Muscle of leg (tissue), 11 donors: Measurements from ENCODE around the gene LRMDA. TPM values are rescaled to one million over a fixed set of nuclear protein-coding genes. Genes with fewer than 3 reads are reported as not detected.
"Not testable (repeated sequence)": the region's sequence is repeated elsewhere in the genome, so short reads cannot be mapped to it uniquely, and the experiment has no call there.

ENCODE experiments used
- DNase-seq: peaks from one replicate; pipeline ENCODE4 v3.0.0; 2013
- H3K27ac ChIP-seq: one replicate; pipeline ENCODE4 v1.5.1; 2013; ENCODE audit warnings: mild to moderate bottlenecking, low read length, control low read depth
- H3K27me3 ChIP-seq: one replicate; pipeline ENCODE4 v1.6.1; 2013; ENCODE audit warnings: low read length; ENCODE audit not compliant: control insufficient read depth, insufficient read depth
- H3K36me3 ChIP-seq: one replicate; pipeline ENCODE4 v1.6.1; 2013; ENCODE audit warnings: low read length; ENCODE audit not compliant: control insufficient read depth, insufficient read depth
- H3K4me1 ChIP-seq: one replicate; pipeline ENCODE4 v1.6.1; 2013; ENCODE audit warnings: low read length; ENCODE audit not compliant: control insufficient read depth, insufficient read depth
- H3K4me3 ChIP-seq: one replicate; pipeline ENCODE4 v1.5.1; 2013; ENCODE audit warnings: low read length, control low read depth
- H3K9me3 ChIP-seq: replicated peaks from 2 replicates; pipeline ENCODE4 v1.6.1; 2013; ENCODE audit warnings: low read depth, low read length; ENCODE audit not compliant: control insufficient read depth
- WGBS: methylation state at CpG from one replicate; pipeline ENCODE4 v1.1.5; 2013; ENCODE audit warnings: missing lambda C conversion rate; ENCODE audit not compliant: insufficient coverage; 5-methylcytosine and 5-hydroxymethylcytosine counted together
- polyA plus RNA-seq, 8 donors: library from polyadenylated mRNA; unstranded; fragments of 120-200 nt; gene quantifications; one replicate each; pipeline versions ENCODE4 v1.2.1 to v1.2.3, GENCODE V29; 2013; ENCODE audit warnings: inconsistent platforms in 1 of 8, low replicate concordance in 1 of 8; ENCODE audit not compliant: insufficient read length in 8 of 8, insufficient read depth in 1 of 8
- total RNA-seq: library from RNA; stranded (reverse); fragments of 120-200 nt; gene quantifications from one replicate; pipeline ENCODE4 v1.2.4, GENCODE V29; 2013

LRMDA gene
- total and polyA plus RNA-seq, 9 donors, result 4.8 to 7.9 (median 5.7) TPM

DNA sequence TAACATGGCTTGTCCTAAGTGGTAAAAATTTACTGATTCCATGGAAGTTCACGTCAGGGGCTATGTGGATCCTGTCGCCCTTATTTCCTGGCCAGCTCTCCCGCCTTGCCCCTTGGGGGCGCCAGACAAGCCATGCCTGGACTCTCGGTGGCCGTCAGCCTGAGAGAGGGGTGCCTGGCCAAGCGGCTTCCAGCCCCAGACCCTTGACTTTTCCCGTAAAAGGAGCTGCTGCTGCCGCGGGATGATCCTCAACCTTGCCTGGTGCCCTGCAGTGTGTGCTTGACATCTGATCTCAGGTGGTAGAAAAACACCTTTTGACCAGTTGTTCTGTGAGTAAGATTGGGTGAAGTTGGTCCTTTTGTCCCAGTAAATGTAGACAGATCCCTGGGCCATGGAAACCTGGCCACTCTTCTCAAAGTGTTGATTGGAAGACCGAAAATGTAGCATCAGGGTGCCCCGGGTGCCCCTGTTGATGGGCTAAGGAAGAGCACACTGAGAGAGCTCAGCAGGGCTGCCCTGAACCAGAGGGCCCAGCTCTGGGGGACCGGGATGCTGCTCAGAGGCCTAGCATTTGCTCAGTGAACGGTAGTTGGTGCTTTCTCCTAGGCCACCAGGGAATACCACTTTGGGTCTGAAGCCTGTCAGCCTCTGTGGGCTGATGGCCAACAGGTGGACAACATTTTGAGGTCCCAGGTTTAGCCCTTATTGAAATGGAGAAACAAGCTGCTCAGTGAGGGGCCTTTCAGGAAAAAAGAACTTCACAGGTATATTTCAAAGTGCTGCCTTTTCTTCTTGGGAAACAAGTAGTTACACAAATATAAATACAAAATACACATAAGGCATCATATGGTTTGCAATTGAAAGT is 162.5 kb downstream of the LRMDA start:
- no peak overlapping the region for H3K27ac ChIP-seq
- H3K36me3 ChIP-seq, result no peaks in the 10 kb centered on the region

DNA sequence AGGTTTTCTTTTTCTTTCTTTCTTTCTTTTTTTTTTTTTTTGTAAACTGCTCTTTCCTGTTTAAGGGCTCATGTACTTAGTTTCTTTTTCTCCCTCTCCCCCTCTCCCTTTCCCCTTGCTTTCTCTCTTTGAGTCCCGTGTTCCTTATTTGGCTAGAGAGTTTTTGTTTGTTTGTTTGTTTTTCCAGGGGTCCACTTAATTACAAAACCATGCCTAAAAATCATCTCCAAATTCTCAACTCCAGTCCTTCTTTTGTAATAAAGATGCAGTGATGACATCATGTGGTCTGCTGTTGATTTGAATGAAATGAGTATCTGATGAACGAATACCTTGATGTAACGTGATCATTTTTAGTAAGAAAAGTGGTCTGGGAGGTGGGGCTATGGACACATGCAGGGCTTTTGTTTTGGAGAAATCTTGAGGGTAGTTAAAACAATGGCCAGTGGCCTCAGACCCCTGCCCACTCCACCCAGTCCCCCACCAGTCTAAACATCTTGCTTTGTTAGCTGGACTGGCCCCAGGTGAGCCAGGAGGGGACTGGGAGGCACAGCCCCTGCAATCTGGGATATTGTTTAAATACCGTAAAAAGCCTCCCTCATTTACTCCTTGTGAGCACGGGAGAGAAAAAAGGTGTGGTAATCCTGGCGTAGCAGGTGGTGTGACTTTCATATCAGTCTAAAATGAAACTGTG is 165.7 kb downstream of the LRMDA start:
- H3K27me3 ChIP-seq, result peaks cover 2% of the 10 kb centered on the region
- no peaks in the 10 kb centered on the region for H3K36me3 ChIP-seq
- WGBS, result 71% methylated on average over 2 of the region's 6 CpGs
- no peak overlapping the region for H3K27ac ChIP-seq
- DNase-seq, result no peak
- no peaks in the 10 kb centered on the region for H3K9me3 ChIP-seq
- H3K4me3 ChIP-seq, result no peak overlapping the region
- peaks cover 4% of the 10 kb centered on the region for H3K4me1 ChIP-seq

More for the DNA sequence above, 162.5 kb downstream of the LRMDA start:
- Histone ChIP-seq H3K4me1 (peaks cover 7% of the 10 kb centered on the region), H3K9me3 (no peaks in the 10 kb centered on the region), H3K27me3 (peaks cover 2% of the 10 kb centered on the region), H3K4me3 (no peak overlapping the region)
- whole genome bisulfite sequencing, result 66% methylated on average over 14 of the region's 14 CpGs
- no peak for DNase-seq

DNA sequence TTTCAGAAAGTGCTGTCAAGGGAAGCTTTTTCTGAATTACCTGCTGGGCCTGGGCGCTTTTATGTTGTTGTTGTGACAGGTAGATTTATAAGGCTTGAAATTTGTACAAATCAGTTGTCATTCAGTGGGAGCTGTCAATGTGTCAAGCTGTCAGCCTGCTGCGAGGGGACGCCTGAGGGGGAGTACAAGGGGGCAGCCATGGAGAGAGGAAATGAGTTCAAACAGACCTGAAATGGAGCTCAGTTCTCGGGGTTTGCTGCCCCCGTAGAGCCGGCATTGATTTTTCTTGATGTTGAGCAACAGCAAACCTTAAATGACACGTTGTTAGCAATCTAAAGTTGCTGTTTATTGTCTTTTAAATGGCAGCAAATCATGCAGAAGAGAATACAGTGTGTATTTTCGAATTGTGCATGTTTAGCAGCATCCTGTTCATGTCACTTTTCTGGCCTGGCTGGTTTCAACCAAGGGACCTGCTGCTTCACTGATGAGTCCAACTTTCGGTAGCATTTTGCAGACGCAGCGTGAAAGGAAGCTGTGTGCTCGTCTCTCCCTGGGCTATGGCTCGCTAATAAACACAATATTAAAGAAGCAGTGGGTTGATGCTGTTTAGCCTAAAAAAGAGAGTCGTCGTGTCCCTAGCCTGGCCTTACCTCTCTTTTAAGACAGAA is 166.5 kb downstream of the LRMDA start:
- Histone ChIP-seq H3K27ac (no peak overlapping the region), H3K4me1 (no peaks in the 10 kb centered on the region), H3K27me3 (no peaks in the 10 kb centered on the region), H3K9me3 (no peaks in the 10 kb centered on the region), H3K36me3 (no peaks in the 10 kb centered on the region), H3K4me3 (no peak overlapping the region)
- 72% methylated on average over 8 of the region's 15 CpGs for WGBS
- no peak for DNase-seq

GRCh38 chr10:75598998-75599397 is 167.6 kb downstream of the LRMDA start:
- 74% methylated on average over 2 of the region's 5 CpGs for WGBS

DNA sequence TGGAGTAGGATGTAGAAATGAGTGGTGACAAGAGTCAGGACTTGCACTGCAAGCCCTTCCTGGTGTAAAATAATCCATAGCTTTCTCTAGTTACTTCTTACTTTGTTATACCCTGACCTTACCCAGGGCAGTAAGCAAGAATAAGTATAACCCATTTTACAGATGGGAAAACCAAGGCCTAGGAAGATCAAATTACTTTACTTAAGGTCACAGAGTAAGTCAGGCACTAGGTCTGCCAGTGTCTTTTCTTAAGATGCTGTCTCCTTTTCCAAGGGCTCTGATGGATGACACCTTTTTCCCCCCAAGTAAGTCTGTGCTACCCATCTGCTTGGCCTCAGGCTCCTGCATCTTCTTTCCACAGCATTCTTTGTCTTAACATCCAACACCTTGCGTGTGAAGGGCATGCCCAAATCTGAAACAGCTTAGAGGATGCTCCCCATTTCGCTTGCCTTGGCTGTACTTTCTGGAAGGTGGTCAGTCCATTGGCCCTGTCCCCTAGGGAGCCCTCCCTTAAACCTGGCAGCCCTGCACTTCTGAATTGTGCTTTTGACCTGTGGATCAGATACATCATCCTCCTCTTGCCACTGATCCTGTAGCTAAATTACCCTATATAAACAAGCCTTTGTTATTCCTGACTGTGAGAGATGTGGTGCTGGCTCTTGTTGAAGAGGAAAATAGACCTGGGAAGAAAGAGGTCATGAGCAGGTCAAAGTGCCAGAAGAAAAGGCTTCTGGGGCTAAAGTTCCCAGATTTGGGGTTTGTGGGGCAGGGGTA is 168.6 kb downstream of the LRMDA start:
- DNase-seq, result no peak
- H3K9me3 ChIP-seq, result no peaks in the 10 kb centered on the region
- H3K4me3 ChIP-seq, result no peak overlapping the region
- no peaks in the 10 kb centered on the region for H3K27me3 ChIP-seq
- WGBS, result 85% methylated on average over 2 of the region's 2 CpGs
- H3K27ac ChIP-seq, result no peak overlapping the region
- no peaks in the 10 kb centered on the region for H3K36me3 ChIP-seq
- no peaks in the 10 kb centered on the region for H3K4me1 ChIP-seq

More at GRCh38 chr10:75598998-75599397, 167.6 kb downstream of the LRMDA start:
- H3K27ac ChIP-seq, result no peak overlapping the region
- peak; percentile 16 for DNase-seq
- no peaks in the 10 kb centered on the region for H3K27me3 ChIP-seq
- no peaks in the 10 kb centered on the region for H3K36me3 ChIP-seq
- H3K4me1 ChIP-seq, result no peaks in the 10 kb centered on the region
- no peak overlapping the region for H3K4me3 ChIP-seq
- H3K9me3 ChIP-seq, result no peaks in the 10 kb centered on the region

- Histone ChIP-seq H3K27ac (no peak overlapping the region), H3K9me3 (no peaks in the 10 kb centered on the region), H3K4me1 (no peaks in the 10 kb centered on the region), H3K4me3 (no peak overlapping the region), H3K36me3 (no peaks in the 10 kb centered on the region), H3K27me3 (no peaks in the 10 kb centered on the region)
- no peak for DNase-seq
- WGBS, result no CpG with 5 or more reads among the region's 4 CpGs
These were observed 169.4 kb downstream of the LRMDA start for GRCh38 chr10:75600833-75601232.

GRCh38 chr10:75602341-75602740 is 170.9 kb downstream of the LRMDA start:
- Histone ChIP-seq H3K4me3 (no peak overlapping the region), H3K4me1 (no peaks in the 10 kb centered on the region), H3K27me3 (no peaks in the 10 kb centered on the region), H3K36me3 (no peaks in the 10 kb centered on the region), H3K27ac (no peak overlapping the region), H3K9me3 (no peaks in the 10 kb centered on the region)
- peak; percentile 89 for DNase-seq
- WGBS, result no CpG with 5 or more reads among the region's 2 CpGs

DNA sequence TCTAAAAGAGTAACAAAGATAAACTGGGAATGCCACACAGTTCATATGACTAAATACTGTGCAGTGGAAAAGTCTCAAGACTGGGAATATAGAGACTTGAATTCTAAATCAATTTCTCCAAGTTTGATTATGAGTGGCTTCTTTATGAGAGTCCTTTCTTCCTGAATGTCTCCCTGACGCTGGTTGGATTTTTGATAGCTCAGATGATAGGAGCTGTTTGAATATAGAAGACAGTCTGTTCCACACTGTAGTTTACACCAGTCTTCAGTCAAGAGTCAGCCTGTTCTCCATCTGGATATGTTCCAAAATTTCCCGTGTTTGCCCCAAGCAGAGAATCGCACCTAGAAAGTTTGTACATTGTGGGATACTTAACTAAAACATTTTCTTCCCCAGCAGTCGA is 173.7 kb downstream of the LRMDA start:
- Histone ChIP-seq H3K27me3 (no peaks in the 10 kb centered on the region), H3K27ac (no peak overlapping the region), H3K4me1 (no peaks in the 10 kb centered on the region), H3K9me3 (no peaks in the 10 kb centered on the region), H3K36me3 (no peaks in the 10 kb centered on the region), H3K4me3 (no peak overlapping the region)
- no CpG with 5 or more reads among the region's 4 CpGs for WGBS
- no peak for DNase-seq

- no CpG with 5 or more reads among the region's 6 CpGs for WGBS
- DNase-seq, H3K4me1 ChIP-seq, H3K9me3 ChIP-seq, H3K36me3 ChIP-seq, H3K4me3 ChIP-seq, H3K27ac ChIP-seq, H3K27me3 ChIP-seq: not testable (repeated sequence)
These were observed 174.4 kb downstream of the LRMDA start for GRCh38 chr10:75605795-75606194.
